Erythroblast (primary cell): ENCODE data around the gene CD4.

Experiments
- GATA1 ChIP-seq: IDR thresholded peaks from 2 replicates; pipeline ENCODE4 v1.6.1; 2011; ENCODE audit warnings: low read depth, mild to moderate bottlenecking, control low read depth, low read length, moderate library complexity
- POLR2A ChIP-seq: IDR thresholded peaks from 2 replicates; pipeline ENCODE4 v1.6.1; 2011; ENCODE audit warnings: mild to moderate bottlenecking, low read length

DNA sequence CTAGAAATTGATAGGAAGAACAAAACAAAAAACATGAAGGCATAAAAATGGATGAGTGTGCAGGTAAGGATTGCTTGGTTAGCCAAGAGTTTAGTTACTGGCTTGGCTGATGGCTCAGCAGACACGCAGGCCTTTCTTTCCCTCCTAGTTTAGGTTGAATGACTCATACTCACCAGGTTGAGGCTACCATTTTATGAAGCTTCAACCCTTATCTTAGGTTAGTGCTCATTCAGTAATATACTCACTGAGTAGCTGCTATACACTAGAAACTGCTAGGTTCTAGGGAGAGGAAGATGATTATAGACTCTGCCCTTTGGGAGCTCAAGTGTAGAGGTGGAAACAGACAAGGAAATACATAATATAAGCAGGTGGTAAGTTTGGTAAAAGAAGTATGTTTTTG is 44.9 kb downstream of the CD4 start:
- no peak for TF ChIP-seq POLR2A
- no peak for TF ChIP-seq GATA1
